Naive thymus-derived CD4-positive, alpha-beta T cell (primary cell): ENCODE data around the gene BIRC6. TPM values are rescaled to one million over a fixed set of nuclear protein-coding genes. Genes with fewer than 3 reads are reported as not detected.

ENCODE experiments used
- ATAC-seq: fragments of 150-1000 bp; cut with Tn5 transposase; 2 replicates; pipeline ENCODE4 v1.10.0; 2021; ENCODE audit warnings: mild to moderate bottlenecking, moderate library complexity
- CTCF ChIA-PET: fragments of 350-600 bp; sonication (Branson Sonifier 250); formaldehyde crosslinking; loops from one replicate; lab custom pipeline; 2021; ENCODE audit warnings: antibody characterized with exemption; lab: Charles Lee
- POLR2A ChIA-PET: fragments of 350-600 bp; sonication (Branson Sonifier 250); formaldehyde crosslinking; loops from one replicate; lab custom pipeline; 2021; ENCODE audit warnings: antibody characterized with exemption, inconsistent platforms; lab: Charles Lee
- DNase-seq, 9 donors: peaks; one replicate each; pipeline versions ENCODE4 v3.0.0 to v3.0.0-alpha.2; 2020 to 2022; ENCODE audit warnings: mixed read lengths in 1 of 9
- H3K27ac ChIP-seq: one replicate; pipeline ENCODE4 v1.7.0; 2013; ENCODE audit warnings: mild to moderate bottlenecking, low read depth, low read length, moderate library complexity
- H3K27me3 ChIP-seq, 2 donors: one replicate each; pipeline ENCODE4 v1.7.0; 2013; ENCODE audit warnings: low read length in 2 of 2, mild to moderate bottlenecking in 2 of 2, moderate library complexity in 2 of 2; ENCODE audit not compliant: control insufficient read depth in 2 of 2, insufficient read depth in 2 of 2
- H3K36me3 ChIP-seq, 3 experiments: 1 replicate in 2 of 3; 2 replicates in 1 of 3; pipeline ENCODE4 v1.7.0; 2013; ENCODE audit warnings: low read length in 3 of 3, mild to moderate bottlenecking in 3 of 3, moderate library complexity in 1 of 3; ENCODE audit not compliant: insufficient read depth in 3 of 3, control insufficient read depth in 2 of 3
- H3K4me1 ChIP-seq, 2 donors: one replicate each; pipeline ENCODE4 v1.7.0; 2013; ENCODE audit warnings: low read length in 2 of 2, mild to moderate bottlenecking in 2 of 2, moderate library complexity in 1 of 2; ENCODE audit not compliant: control insufficient read depth in 2 of 2, insufficient read depth in 2 of 2
- H3K4me3 ChIP-seq: 2 replicates; pipeline ENCODE4 v1.7.0; 2013; ENCODE audit warnings: mild to moderate bottlenecking, low read length
- H3K9me3 ChIP-seq, 3 experiments: 1 replicate in 2 of 3; 2 replicates in 1 of 3; pipeline ENCODE4 v1.7.0; 2013; ENCODE audit warnings: low read length in 3 of 3; ENCODE audit not compliant: control insufficient read depth in 2 of 3
- H3K27ac Mint-ChIP-seq, 9 donors: one replicate each; pipeline ENCODE4 v1.8.0; 2020 to 2022; ENCODE audit warnings: mixed read lengths in 9 of 9, mild to moderate bottlenecking in 8 of 9, moderate library complexity in 5 of 9, inconsistent platforms in 2 of 9
- H3K27me3 Mint-ChIP-seq, 5 donors: one replicate each; pipeline ENCODE4 v1.8.0; 2021 to 2022; ENCODE audit warnings: mixed read lengths in 5 of 5, mild to moderate bottlenecking in 1 of 5
- H3K36me3 Mint-ChIP-seq, 5 donors: one replicate each; pipeline ENCODE4 v1.8.0; 2020 to 2022; ENCODE audit warnings: mixed read lengths in 5 of 5, mild to moderate bottlenecking in 3 of 5, inconsistent platforms in 1 of 5
- H3K4me1 Mint-ChIP-seq, 7 donors: one replicate each; pipeline ENCODE4 v1.8.0; 2020 to 2022; ENCODE audit warnings: mixed read lengths in 7 of 7, mild to moderate bottlenecking in 3 of 7, inconsistent platforms in 1 of 7
- H3K4me3 Mint-ChIP-seq, 10 donors: one replicate each; pipeline ENCODE4 v1.8.0; 2020 to 2022; ENCODE audit warnings: mild to moderate bottlenecking in 10 of 10, mixed read lengths in 10 of 10, moderate library complexity in 6 of 10, inconsistent platforms in 2 of 10
- H3K9me3 Mint-ChIP-seq, 11 donors: one replicate each; pipeline ENCODE4 v1.8.0; 2020 to 2022; ENCODE audit warnings: mixed read lengths in 11 of 11, mild to moderate bottlenecking in 4 of 11, inconsistent platforms in 1 of 11, moderate library complexity in 1 of 11
- intact Hi-C, 2 donors: fragments of 100-400 bp; cut with micrococcal nuclease; formaldehyde crosslinking; loops; one replicate each; pipeline ENCODE4 v1.15.1; 2023
- polyA plus RNA-seq, 2 donors: library from polyadenylated mRNA; unstranded; fragments of 300-500 nt; fragmentation: Illumina TruSeq; gene quantifications; one replicate each; pipeline ENCODE4 v1.2.3, GENCODE V29; 2021
- total RNA-seq, 6 experiments: library from RNA in 5 of 6; stranded (reverse) in 5 of 6; gene quantifications; 1 replicate in 5 of 6; 2 replicates in 1 of 6; pipeline ENCODE4 v1.2.3 and lab custom pipeline; 2021 to 2026

BIRC6 gene
- total and polyA plus RNA-seq, 7 experiments from 2014 or later, result 21.8 to 159 (median 135) TPM

DNA sequence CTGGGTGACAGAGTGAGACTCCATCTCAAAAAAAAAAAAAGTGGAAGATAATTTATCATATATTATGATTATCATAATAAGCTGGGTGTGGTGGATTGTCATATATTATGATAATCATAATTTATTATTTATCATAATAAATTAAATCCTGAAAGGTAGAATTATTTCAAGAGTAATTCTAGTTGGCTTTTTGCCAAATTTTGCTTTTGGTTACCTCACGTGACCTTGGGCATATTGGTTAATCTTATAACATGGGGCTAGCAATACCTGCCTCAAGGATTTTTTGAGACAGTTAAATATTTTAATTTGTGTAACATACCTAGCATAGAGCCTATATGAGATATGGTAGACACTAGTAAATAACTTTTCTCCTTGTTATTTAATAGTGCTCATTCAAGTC, 159.7 kb downstream of the BIRC6 start:
- no peak overlapping the region for H3K27ac ChIP-seq
- intact Hi-C loops, result no loop called here
- Mint-ChIP-seq H3K4me3 (no peak overlapping the region), H3K9me3 (no peaks in the 10 kb centered on the region), H3K27me3 (no peaks in the 10 kb centered on the region), H3K4me1 (peaks cover 0 to 4% (median 0%) of the 10 kb centered on the region in 7 donors), H3K36me3 (peaks cover 17 to 67% (median 30%) of the 10 kb centered on the region in 5 donors), H3K27ac (no peak overlapping the region)
- no peak for ATAC-seq
- no peaks in the 10 kb centered on the region for H3K9me3 ChIP-seq
- no peaks in the 10 kb centered on the region for H3K27me3 ChIP-seq
- ChIA-PET CTCF (no interaction called here), POLR2A (interaction anchor here (0.6 kb wide), 1 partner anchor 373 kb away, joined by 3 read pairs; no protein-coding TSS in a partner anchor)
- H3K4me3 ChIP-seq, result no peak overlapping the region
- DNase-seq, result no peak
- peaks cover 6 to 63% (median 8%) of the 10 kb centered on the region in 3 experiments for H3K36me3 ChIP-seq
- no peaks in the 10 kb centered on the region for H3K4me1 ChIP-seq

DNA sequence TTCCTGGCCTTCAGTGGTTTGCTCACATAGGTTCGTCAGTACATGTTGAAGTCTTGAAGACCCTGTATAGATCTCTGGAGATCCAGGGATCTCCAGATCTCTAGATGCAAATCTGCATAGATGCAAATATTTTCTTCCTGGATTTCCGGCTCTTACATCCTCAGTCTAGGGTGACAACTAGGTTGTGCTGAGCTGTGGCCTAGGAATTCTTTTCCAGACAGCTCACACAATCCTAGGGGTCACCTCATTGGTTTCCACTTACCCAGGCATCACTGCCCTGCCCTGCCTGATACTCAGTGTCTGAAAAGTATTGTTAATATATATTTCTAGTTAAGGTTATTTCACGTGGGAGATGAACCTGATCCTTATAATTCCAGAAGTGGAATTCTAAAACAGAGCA, 165.9 kb downstream of the BIRC6 start:
- Mint-ChIP-seq H3K4me1 (peaks cover 0 to 7% (median 0%) of the 10 kb centered on the region in 7 donors), H3K36me3 (peaks cover 23 to 51% (median 36%) of the 10 kb centered on the region in 5 donors), H3K9me3 (no peaks in the 10 kb centered on the region), H3K4me3 (no peak overlapping the region), H3K27me3 (no peaks in the 10 kb centered on the region), H3K27ac (no peak overlapping the region)
- H3K36me3 ChIP-seq, result peaks cover 4 to 61% (median 17%) of the 10 kb centered on the region in 3 experiments
- no peaks in the 10 kb centered on the region for H3K27me3 ChIP-seq
- intact Hi-C loops, result no loop called here
- ChIA-PET CTCF (no interaction called here), POLR2A (no interaction called here)
- H3K4me3 ChIP-seq, result no peak overlapping the region
- ATAC-seq, result no peak
- DNase-seq, result no peak
- H3K27ac ChIP-seq, result no peak overlapping the region
- no peaks in the 10 kb centered on the region for H3K4me1 ChIP-seq
- no peaks in the 10 kb centered on the region for H3K9me3 ChIP-seq

DNA sequence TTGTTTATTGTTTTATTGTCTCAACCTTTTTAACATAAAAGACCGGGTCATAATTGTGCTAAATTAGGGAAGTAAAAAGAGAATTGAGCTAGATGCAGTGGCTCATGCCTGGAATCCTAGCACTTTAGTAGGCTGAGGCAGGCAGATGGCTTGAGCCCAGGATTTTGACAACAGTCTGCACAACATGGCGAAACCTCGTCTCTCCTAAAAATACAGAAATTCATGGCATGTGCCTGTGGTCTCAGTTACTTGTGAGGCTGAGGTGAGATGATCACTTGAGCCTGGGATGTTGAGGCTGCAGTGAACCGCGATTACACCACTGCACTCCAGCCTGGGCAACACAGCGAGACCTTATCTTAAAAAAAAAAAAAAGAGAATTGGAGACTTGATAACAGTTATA, 166.9 kb downstream of the BIRC6 start:
- intact Hi-C loops, result no loop called here
- DNase-seq, result no peak
- Mint-ChIP-seq H3K27ac (no peak overlapping the region), H3K36me3 (peaks cover 17 to 49% (median 32%) of the 10 kb centered on the region in 5 donors), H3K4me3 (no peak overlapping the region), H3K9me3 (no peaks in the 10 kb centered on the region), H3K4me1 (peaks cover 0 to 7% (median 0%) of the 10 kb centered on the region in 7 donors), H3K27me3 (no peaks in the 10 kb centered on the region)
- Histone ChIP-seq H3K27ac (no peak overlapping the region), H3K4me3 (no peak overlapping the region), H3K9me3 (no peaks in the 10 kb centered on the region), H3K36me3 (peaks cover 6 to 55% (median 10%) of the 10 kb centered on the region in 3 experiments), H3K27me3 (no peaks in the 10 kb centered on the region), H3K4me1 (no peaks in the 10 kb centered on the region)
- ATAC-seq, result no peak
- POLR2A ChIA-PET, result no interaction called here
- CTCF ChIA-PET, result no interaction called here

DNA sequence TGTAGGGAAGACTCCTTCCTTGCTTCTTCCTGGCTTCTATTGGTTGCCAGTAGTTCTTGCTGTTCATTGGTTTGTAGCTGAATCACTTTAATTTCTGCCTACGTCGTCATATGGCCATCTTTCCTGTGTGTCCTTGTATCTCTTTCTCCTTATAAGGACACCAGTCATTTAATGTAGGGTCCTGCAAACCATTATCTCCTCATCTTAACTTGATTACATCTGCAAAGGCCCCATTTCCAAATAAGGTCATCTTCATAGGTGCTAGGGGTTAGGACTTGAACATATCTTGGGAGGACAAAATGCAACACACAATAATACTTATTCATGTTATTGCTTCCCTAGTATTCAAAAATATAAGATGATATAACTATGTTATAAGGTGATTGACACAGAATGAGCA, 175.5 kb downstream of the BIRC6 start:
- CTCF ChIA-PET, result no interaction called here

DNA sequence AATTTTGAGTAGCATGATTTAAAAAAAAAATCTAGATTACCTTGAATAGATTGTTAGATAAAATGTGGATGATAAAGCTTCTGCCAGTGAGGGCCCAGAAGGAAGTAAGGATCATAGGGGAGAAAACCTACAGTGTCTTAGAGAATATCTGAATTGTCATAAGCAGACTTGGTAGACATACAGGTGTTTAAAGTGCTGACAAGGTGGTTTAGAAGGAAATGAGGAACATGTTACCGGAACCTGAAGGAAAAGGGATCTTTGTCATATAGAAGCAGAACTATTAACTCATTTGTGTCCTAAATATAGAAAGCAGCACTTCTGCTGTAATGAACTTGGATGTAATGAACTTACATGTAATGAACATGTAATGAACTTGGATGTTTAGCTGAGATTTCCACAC, 176.1 kb downstream of the BIRC6 start:
- CTCF ChIA-PET, result no interaction called here
- H3K27me3 ChIP-seq, result no peaks in the 10 kb centered on the region
- H3K36me3 ChIP-seq, result peaks cover 7 to 34% (median 8%) of the 10 kb centered on the region in 3 experiments
- DNase-seq, result no peak
- peaks cover 9 to 84% (median 50%) of the 10 kb centered on the region in 5 donors for H3K36me3 Mint-ChIP-seq
- H3K27me3 Mint-ChIP-seq, result no peaks in the 10 kb centered on the region
- H3K4me3 ChIP-seq, result no peak overlapping the region
- H3K4me1 ChIP-seq, result no peaks in the 10 kb centered on the region
- H3K9me3 Mint-ChIP-seq, result peaks cover 0 to 3% (median 0%) of the 10 kb centered on the region in 11 donors
- H3K27ac ChIP-seq, result no peak overlapping the region
- H3K4me1 Mint-ChIP-seq, result peaks cover 0 to 5% (median 2%) of the 10 kb centered on the region in 7 donors
- peak overlapping the region in 4 of 9 donors; percentile 3 to 39 (median 16) for H3K27ac Mint-ChIP-seq
- no peak for ATAC-seq
- H3K9me3 ChIP-seq, result no peaks in the 10 kb centered on the region
- no peak overlapping the region for H3K4me3 Mint-ChIP-seq
- POLR2A ChIA-PET, result no interaction called here
- intact Hi-C loops, result no loop called here

More for the DNA sequence above, 175.5 kb downstream of the BIRC6 start:
- DNase-seq (no peak), ATAC-seq (no peak)
- H3K9me3 Mint-ChIP-seq, result peaks cover 0 to 3% (median 0%) of the 10 kb centered on the region in 11 donors
- Histone ChIP-seq H3K4me3 (no peak overlapping the region), H3K9me3 (no peaks in the 10 kb centered on the region), H3K27me3 (no peaks in the 10 kb centered on the region), H3K36me3 (peaks cover 7 to 39% (median 8%) of the 10 kb centered on the region in 3 experiments), H3K4me1 (no peaks in the 10 kb centered on the region), H3K27ac (no peak overlapping the region)
- H3K4me3 Mint-ChIP-seq, result no peak overlapping the region
- peaks cover 0 to 5% (median 2%) of the 10 kb centered on the region in 7 donors for H3K4me1 Mint-ChIP-seq
- H3K27ac Mint-ChIP-seq, result peak overlapping the region in 3 of 9 donors; percentile 1 to 73 (median 19)
- intact Hi-C loops, result no loop called here
- POLR2A ChIA-PET, result no interaction called here
- peaks cover 9 to 89% (median 56%) of the 10 kb centered on the region in 5 donors for H3K36me3 Mint-ChIP-seq
- no peaks in the 10 kb centered on the region for H3K27me3 Mint-ChIP-seq

DNA sequence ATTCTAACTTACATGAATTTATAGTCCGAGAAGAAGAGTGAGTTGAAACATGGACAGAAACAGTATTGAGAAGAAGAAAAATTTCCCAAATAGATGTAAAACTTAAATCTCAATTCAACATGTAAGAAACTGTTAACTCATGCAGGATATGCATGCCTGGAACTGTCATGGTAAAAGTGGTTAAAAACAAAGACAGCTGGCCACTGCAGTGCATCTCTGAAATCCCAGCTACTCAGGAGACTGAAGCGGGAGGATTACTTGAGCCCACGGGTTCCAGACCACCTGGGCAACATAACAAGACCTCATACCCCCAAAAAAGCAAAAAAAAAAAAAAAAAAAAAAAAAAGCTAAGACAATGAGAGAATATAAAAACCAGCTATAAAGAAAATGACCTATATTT, 178.0 kb downstream of the BIRC6 start:
- ATAC-seq (no peak), DNase-seq (no peak)
- Mint-ChIP-seq H3K4me3 (no peak overlapping the region), H3K36me3 (peaks cover 9 to 68% (median 43%) of the 10 kb centered on the region in 5 donors), H3K27me3 (no peaks in the 10 kb centered on the region), H3K4me1 (peaks cover 0 to 12% (median 8%) of the 10 kb centered on the region in 7 donors), H3K27ac (no peak overlapping the region), H3K9me3 (peaks cover 0 to 3% (median 0%) of the 10 kb centered on the region in 11 donors)
- peaks cover 0 to 38% (median 8%) of the 10 kb centered on the region in 3 experiments for H3K36me3 ChIP-seq
- POLR2A ChIA-PET, result no interaction called here
- H3K4me3 ChIP-seq, result no peak overlapping the region
- no peak overlapping the region for H3K27ac ChIP-seq
- intact Hi-C loops, result no loop called here
- no peaks in the 10 kb centered on the region for H3K27me3 ChIP-seq
- H3K9me3 ChIP-seq, result no peaks in the 10 kb centered on the region
- H3K4me1 ChIP-seq, result no peaks in the 10 kb centered on the region
- CTCF ChIA-PET, result no interaction called here

DNA sequence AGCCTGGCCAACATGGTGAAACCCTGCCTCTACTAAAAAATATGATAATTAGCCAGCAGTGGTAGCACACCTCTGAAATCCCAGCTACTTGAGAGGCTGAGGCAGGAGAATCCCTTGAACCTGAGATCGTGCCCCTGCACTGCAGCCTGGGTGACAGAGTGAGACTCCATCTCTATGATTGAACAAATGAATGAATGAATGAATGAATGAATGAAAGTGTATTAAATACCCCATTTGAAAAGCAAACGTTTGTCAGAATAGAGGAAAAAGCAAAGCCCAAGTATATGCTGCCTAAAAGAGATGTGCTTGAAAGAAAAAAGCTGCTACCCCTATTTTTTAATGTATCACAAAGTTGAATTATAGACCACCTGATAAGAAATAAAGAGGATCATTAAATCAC, 181.9 kb downstream of the BIRC6 start:
- H3K4me3 ChIP-seq, result no peak overlapping the region
- Mint-ChIP-seq H3K27me3 (no peaks in the 10 kb centered on the region), H3K36me3 (peaks cover 3 to 43% (median 23%) of the 10 kb centered on the region in 5 donors), H3K9me3 (no peaks in the 10 kb centered on the region), H3K27ac (no peak overlapping the region), H3K4me1 (peaks cover 0 to 9% (median 7%) of the 10 kb centered on the region in 7 donors), H3K4me3 (no peak overlapping the region)
- ChIA-PET CTCF (no interaction called here), POLR2A (no interaction called here)
- no peaks in the 10 kb centered on the region for H3K4me1 ChIP-seq
- DNase-seq (no peak), ATAC-seq (no peak)
- no peaks in the 10 kb centered on the region for H3K9me3 ChIP-seq
- intact Hi-C loops, result no loop called here
- peaks cover 0 to 15% (median 5%) of the 10 kb centered on the region in 3 experiments for H3K36me3 ChIP-seq
- no peak overlapping the region for H3K27ac ChIP-seq
- H3K27me3 ChIP-seq, result no peaks in the 10 kb centered on the region
